Measurements from ENCODE around the gene TRIM26.

The TRIM26 gene

DNA sequence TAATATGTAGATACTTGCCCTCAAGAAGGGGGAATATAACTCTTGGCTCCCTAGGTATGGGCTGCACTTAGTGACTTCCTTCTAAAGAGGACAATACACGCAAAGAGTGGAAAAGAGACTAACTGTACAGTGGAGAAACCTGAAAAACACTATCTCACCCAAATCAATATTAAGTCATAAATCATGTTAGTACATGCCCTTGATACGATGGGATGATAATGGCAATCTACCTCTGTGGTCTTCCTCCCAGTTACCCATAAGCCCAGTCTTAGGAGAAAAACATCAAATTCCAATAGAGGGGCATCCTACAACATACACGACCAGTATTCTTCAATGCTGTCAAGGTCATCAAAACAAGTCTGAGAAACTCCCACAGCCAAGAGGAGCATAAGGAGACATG is 1.3 kb downstream of the TRIM26 start:
- H4K8ac ChIP-seq (ENCODE audit: low read length): no peak overlapping the region
- H2AFZ ChIP-seq (ENCODE audit: low read depth, low read length): no peak overlapping the region
- no peak for DNase-seq
- H3K36me3 ChIP-seq (ENCODE audit: control insufficient read depth in 1 of 2, insufficient read depth in 2 of 2, low read depth in 1 of 2, low read length in 2 of 2): peaks cover 0 to 12% of the 10 kb centered on the region in 2 experiments
- H3K4ac ChIP-seq (ENCODE audit: low read depth in 1 of 2, low read length in 2 of 2): no peak overlapping the region
- no peak overlapping the region for H3K18ac ChIP-seq (ENCODE audit: low read depth in 1 of 2, low read length in 2 of 2)
- H2BK5ac ChIP-seq (ENCODE audit: low read depth, low read length, poor library complexity, severe bottlenecking): no peak overlapping the region
- H3K4me3 ChIP-seq (ENCODE audit: insufficient read depth in 1 of 2, low read depth in 1 of 2, low read length in 2 of 2): peak overlapping the region in 1 of 2 experiments; percentile 94
- peak overlapping the region; percentile 49 for H3K4me2 ChIP-seq (ENCODE audit: low read length, poor library complexity, severe bottlenecking)
- no peak overlapping the region for H2BK12ac ChIP-seq (ENCODE audit: low read length in 2 of 2)
- H3K14ac ChIP-seq (ENCODE audit: low read length in 2 of 2): no peak overlapping the region
- no peak overlapping the region for H3K27ac ChIP-seq (ENCODE audit: low read length, poor library complexity, severe bottlenecking)
- peaks cover 19% of the 10 kb centered on the region for H3K79me1 ChIP-seq (replicated peaks; ENCODE audit: low read length, poor library complexity, severe bottlenecking)
- H2BK120ac ChIP-seq (ENCODE audit: low read depth, low read length): no peak overlapping the region
- H3K23ac ChIP-seq (ENCODE audit: low read length in 2 of 2): no peak overlapping the region
- 67% methylated on average over 3 of the region's 3 CpGs for WGBS
- H2AK5ac ChIP-seq (ENCODE audit: low read length, severe bottlenecking): no peak overlapping the region
- no peak overlapping the region for H4K91ac ChIP-seq (ENCODE audit: low read length)
- H3K4me1 ChIP-seq (ENCODE audit: control insufficient read depth, insufficient read depth, low read depth, low read length): peaks cover 10% of the 10 kb centered on the region
- no peak overlapping the region for H2BK15ac ChIP-seq (ENCODE audit: low read depth, poor library complexity, severe bottlenecking)
- H3K9me3 ChIP-seq (ENCODE audit: control insufficient read depth, low read length): no peaks in the 10 kb centered on the region
- H3K9ac ChIP-seq (ENCODE audit: low read length): peak overlapping the region; percentile 98
- no peaks in the 10 kb centered on the region for H3K27me3 ChIP-seq (ENCODE audit: control insufficient read depth in 1 of 2, insufficient read depth in 1 of 2, low read length in 2 of 2)

DNA sequence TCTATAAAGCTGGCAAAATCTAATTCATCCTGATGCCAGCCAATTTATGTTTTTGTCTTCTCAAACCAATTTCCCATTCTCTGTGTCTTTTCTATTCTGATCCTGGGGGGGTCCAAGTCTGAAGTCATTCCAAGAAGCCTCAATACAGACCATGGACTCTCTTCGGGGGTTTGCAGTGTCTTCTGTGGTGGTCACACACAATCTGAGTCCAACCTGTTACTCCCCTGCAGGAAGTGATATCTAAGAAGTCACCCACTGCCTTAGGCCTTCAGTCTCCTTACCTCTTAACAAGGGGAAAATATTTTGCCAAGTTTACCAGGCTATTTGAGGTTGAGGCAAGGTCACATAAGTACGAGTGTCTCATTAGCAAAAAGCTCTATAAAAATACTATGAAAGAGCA is 1.9 kb downstream of the TRIM26 start:
- Histone ChIP-seq H3K4me2 (ENCODE audit: low read length, poor library complexity, severe bottlenecking) (no peak overlapping the region), H4K91ac (ENCODE audit: low read length) (no peak overlapping the region), H2AK5ac (ENCODE audit: low read length, severe bottlenecking) (no peak overlapping the region), H3K9me3 (ENCODE audit: control insufficient read depth, low read length) (no peaks in the 10 kb centered on the region), H3K36me3 (ENCODE audit: control insufficient read depth in 1 of 2, insufficient read depth in 2 of 2, low read depth in 1 of 2, low read length in 2 of 2) (peaks cover 0 to 12% of the 10 kb centered on the region in 2 experiments), H3K4me3 (ENCODE audit: insufficient read depth in 1 of 2, low read depth in 1 of 2, low read length in 2 of 2) (no peak overlapping the region), H3K27ac (ENCODE audit: low read length, poor library complexity, severe bottlenecking) (no peak overlapping the region), H2BK5ac (ENCODE audit: low read depth, low read length, poor library complexity, severe bottlenecking) (no peak overlapping the region), H2BK120ac (ENCODE audit: low read depth, low read length) (no peak overlapping the region), H2AFZ (ENCODE audit: low read depth, low read length) (no peak overlapping the region), H3K27me3 (ENCODE audit: control insufficient read depth in 1 of 2, insufficient read depth in 1 of 2, low read length in 2 of 2) (no peaks in the 10 kb centered on the region), H3K9ac (ENCODE audit: low read length) (peak overlapping the region; percentile 98), H4K8ac (ENCODE audit: low read length) (no peak overlapping the region), H2BK12ac (ENCODE audit: low read length in 2 of 2) (no peak overlapping the region), H3K18ac (ENCODE audit: low read depth in 1 of 2, low read length in 2 of 2) (no peak overlapping the region), H3K4ac (ENCODE audit: low read depth in 1 of 2, low read length in 2 of 2) (no peak overlapping the region), H2BK15ac (ENCODE audit: low read depth, poor library complexity, severe bottlenecking) (no peak overlapping the region), H3K14ac (ENCODE audit: low read length in 2 of 2) (no peak overlapping the region), H3K23ac (ENCODE audit: low read length in 2 of 2) (no peak overlapping the region), H3K4me1 (ENCODE audit: control insufficient read depth, insufficient read depth, low read depth, low read length) (peaks cover 14% of the 10 kb centered on the region), H3K79me1 (replicated peaks; ENCODE audit: low read length, poor library complexity, severe bottlenecking) (peaks cover 22% of the 10 kb centered on the region)
- DNase-seq: no peak
- 100% methylated on average over 1 of the region's 2 CpGs for WGBS

DNA sequence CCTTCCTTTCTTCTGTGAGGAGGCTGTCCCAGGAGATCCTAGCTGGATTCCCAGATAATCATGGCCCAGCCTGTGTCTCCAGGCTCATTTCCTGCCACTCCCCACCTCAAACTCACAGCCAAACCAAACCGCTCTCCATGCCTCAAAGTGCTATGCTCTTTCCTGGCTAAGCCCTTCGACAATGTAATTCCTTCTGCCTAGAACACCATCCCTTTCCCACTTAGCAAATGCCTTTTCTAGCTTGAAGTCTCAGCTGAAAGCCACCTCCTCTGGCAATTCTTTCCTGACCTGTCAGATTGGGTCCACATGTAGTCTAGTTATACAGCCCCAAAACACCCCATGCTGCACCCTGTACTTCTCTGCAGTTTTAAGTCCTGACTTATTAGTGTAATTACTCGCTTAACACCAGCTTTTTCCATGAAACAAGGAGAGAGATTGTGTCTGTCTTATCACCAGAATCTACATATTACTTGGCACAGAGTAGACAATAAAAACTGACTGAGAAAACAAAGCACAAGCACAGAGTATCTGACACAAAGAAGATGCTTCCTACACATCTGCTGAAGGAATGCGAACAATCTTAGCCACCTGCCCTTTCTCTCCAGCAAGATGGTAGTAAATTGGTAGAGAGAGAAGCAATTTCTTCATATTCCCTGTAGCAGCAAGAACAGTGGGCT is 5.4 kb downstream of the TRIM26 start:
- Histone ChIP-seq H2AK5ac (ENCODE audit: low read length, severe bottlenecking) (no peak overlapping the region), H3K4me1 (ENCODE audit: control insufficient read depth, insufficient read depth, low read depth, low read length) (peaks cover 12% of the 10 kb centered on the region)

DNA sequence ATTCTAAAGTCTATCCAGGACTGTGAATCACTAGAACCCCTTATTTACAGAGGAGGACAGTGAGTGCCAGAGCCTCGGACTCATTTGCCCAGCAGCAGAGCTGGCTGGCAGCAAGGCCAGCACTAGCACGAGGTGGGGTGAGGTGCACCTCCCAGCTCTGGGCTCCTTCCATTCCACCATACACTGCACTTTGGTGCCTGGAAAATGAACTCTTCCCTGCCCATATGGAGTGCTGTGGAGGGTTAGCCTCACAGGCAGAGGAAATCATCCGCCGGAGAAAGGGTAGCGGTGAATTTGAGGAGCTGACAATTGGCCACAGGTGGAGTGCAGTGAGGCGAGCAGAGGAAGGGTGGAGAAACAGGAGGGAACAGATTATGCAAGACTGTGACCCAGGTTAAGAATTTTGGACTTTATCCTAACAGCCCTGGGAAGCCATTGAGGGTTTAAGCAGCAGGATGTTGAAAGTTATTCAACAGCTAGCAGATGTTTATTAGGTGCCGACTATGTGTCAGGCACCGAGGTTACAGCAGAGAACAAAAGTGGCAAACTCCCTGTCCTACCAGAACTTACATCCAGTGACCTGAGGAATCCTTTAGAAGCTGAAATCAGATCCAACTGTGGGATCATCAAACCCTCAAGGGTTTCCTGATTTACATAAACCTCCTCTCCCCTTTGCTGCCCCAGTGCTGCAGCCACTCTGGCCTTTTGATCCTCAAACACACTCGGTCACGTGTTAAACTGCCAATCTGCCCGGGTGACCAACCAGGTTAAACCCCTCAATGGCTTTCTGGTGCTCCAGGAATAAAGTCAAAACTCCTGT is 6.2 kb downstream of the TRIM26 start:
- H3K4ac ChIP-seq (ENCODE audit: low read depth in 1 of 2, low read length in 2 of 2): no peak overlapping the region
- H3K14ac ChIP-seq (ENCODE audit: low read length in 2 of 2): peak overlapping the region in 1 of 2 experiments; percentile 64
- no peak overlapping the region for H3K18ac ChIP-seq (ENCODE audit: low read depth in 1 of 2, low read length in 2 of 2)
- H3K9ac ChIP-seq (ENCODE audit: low read length): peak overlapping the region; percentile 7
- peaks cover 0 to 15% of the 10 kb centered on the region in 2 experiments for H3K36me3 ChIP-seq (ENCODE audit: control insufficient read depth in 1 of 2, insufficient read depth in 2 of 2, low read depth in 1 of 2, low read length in 2 of 2)
- no peak overlapping the region for H2AFZ ChIP-seq (ENCODE audit: low read depth, low read length)
- no peaks in the 10 kb centered on the region for H3K9me3 ChIP-seq (ENCODE audit: control insufficient read depth, low read length)
- peak; percentile 30 for DNase-seq
- H4K8ac ChIP-seq (ENCODE audit: low read length): no peak overlapping the region
- no peaks in the 10 kb centered on the region for H3K27me3 ChIP-seq (ENCODE audit: control insufficient read depth in 1 of 2, insufficient read depth in 1 of 2, low read length in 2 of 2)
- H3K4me2 ChIP-seq (ENCODE audit: low read length, poor library complexity, severe bottlenecking): no peak overlapping the region
- H3K23ac ChIP-seq (ENCODE audit: low read length in 2 of 2): no peak overlapping the region
- H2BK120ac ChIP-seq (ENCODE audit: low read depth, low read length): no peak overlapping the region
- H3K79me1 ChIP-seq (replicated peaks; ENCODE audit: low read length, poor library complexity, severe bottlenecking): peaks cover 38% of the 10 kb centered on the region
- H2BK5ac ChIP-seq (ENCODE audit: low read depth, low read length, poor library complexity, severe bottlenecking): no peak overlapping the region
- no peak overlapping the region for H4K91ac ChIP-seq (ENCODE audit: low read length)
- no peak overlapping the region for H2AK5ac ChIP-seq (ENCODE audit: low read length, severe bottlenecking)
- H2BK15ac ChIP-seq (ENCODE audit: low read depth, poor library complexity, severe bottlenecking): peak overlapping the region; percentile 74
- peak overlapping the region; percentile 3 for H3K27ac ChIP-seq (ENCODE audit: low read length, poor library complexity, severe bottlenecking)
- 64% methylated on average over 11 of the region's 11 CpGs for WGBS
- H3K4me1 ChIP-seq (ENCODE audit: control insufficient read depth, insufficient read depth, low read depth, low read length): peaks cover 12% of the 10 kb centered on the region
- H2BK12ac ChIP-seq (ENCODE audit: low read length in 2 of 2): peak overlapping the region in 1 of 2 experiments; percentile 67
- H3K4me3 ChIP-seq (ENCODE audit: insufficient read depth in 1 of 2, low read depth in 1 of 2, low read length in 2 of 2): peak overlapping the region in 1 of 2 experiments; percentile 26

More for the DNA sequence above, 5.4 kb downstream of the TRIM26 start:
- H2BK120ac ChIP-seq (ENCODE audit: low read depth, low read length): no peak overlapping the region
- H3K27me3 ChIP-seq (ENCODE audit: control insufficient read depth in 1 of 2, insufficient read depth in 1 of 2, low read length in 2 of 2): no peaks in the 10 kb centered on the region
- H4K8ac ChIP-seq (ENCODE audit: low read length): no peak overlapping the region
- H4K91ac ChIP-seq (ENCODE audit: low read length): no peak overlapping the region
- H3K4me3 ChIP-seq (ENCODE audit: insufficient read depth in 1 of 2, low read depth in 1 of 2, low read length in 2 of 2): peak overlapping the region in 1 of 2 experiments; percentile 26
- peaks cover 39% of the 10 kb centered on the region for H3K79me1 ChIP-seq (replicated peaks; ENCODE audit: low read length, poor library complexity, severe bottlenecking)
- H3K4ac ChIP-seq (ENCODE audit: low read depth in 1 of 2, low read length in 2 of 2): no peak overlapping the region
- H3K14ac ChIP-seq (ENCODE audit: low read length in 2 of 2): no peak overlapping the region
- H3K4me2 ChIP-seq (ENCODE audit: low read length, poor library complexity, severe bottlenecking): no peak overlapping the region
- peak overlapping the region; percentile 10 for H3K9ac ChIP-seq (ENCODE audit: low read length)
- H3K27ac ChIP-seq (ENCODE audit: low read length, poor library complexity, severe bottlenecking): no peak overlapping the region
- H3K18ac ChIP-seq (ENCODE audit: low read depth in 1 of 2, low read length in 2 of 2): no peak overlapping the region
- no peak overlapping the region for H2BK5ac ChIP-seq (ENCODE audit: low read depth, low read length, poor library complexity, severe bottlenecking)
- DNase-seq: no peak
- no peak overlapping the region for H2BK15ac ChIP-seq (ENCODE audit: low read depth, poor library complexity, severe bottlenecking)
- WGBS: 66% methylated on average over 4 of the region's 4 CpGs
- peaks cover 0 to 15% of the 10 kb centered on the region in 2 experiments for H3K36me3 ChIP-seq (ENCODE audit: control insufficient read depth in 1 of 2, insufficient read depth in 2 of 2, low read depth in 1 of 2, low read length in 2 of 2)
- no peak overlapping the region for H2AFZ ChIP-seq (ENCODE audit: low read depth, low read length)
- H3K23ac ChIP-seq (ENCODE audit: low read length in 2 of 2): no peak overlapping the region
- H2BK12ac ChIP-seq (ENCODE audit: low read length in 2 of 2): no peak overlapping the region
- no peaks in the 10 kb centered on the region for H3K9me3 ChIP-seq (ENCODE audit: control insufficient read depth, low read length)

All from mesenchymal stem cell (in vitro differentiated cells and primary cell).